NCI-H1105 treated with DMSO at 0.1 percent for 48 hours (cell line): Measurements from ENCODE around the gene SPDYE17.
"Not testable (repeated sequence)": the region's sequence is repeated elsewhere in the genome, so short reads cannot be mapped to it uniquely, and the experiment has no call there.

ENCODE experiments used
- DNase-seq: peaks from one replicate; lab custom pipeline; 2025; lab: John Stamatoyannopoulos, UW

Gene SPDYE17, protein sequence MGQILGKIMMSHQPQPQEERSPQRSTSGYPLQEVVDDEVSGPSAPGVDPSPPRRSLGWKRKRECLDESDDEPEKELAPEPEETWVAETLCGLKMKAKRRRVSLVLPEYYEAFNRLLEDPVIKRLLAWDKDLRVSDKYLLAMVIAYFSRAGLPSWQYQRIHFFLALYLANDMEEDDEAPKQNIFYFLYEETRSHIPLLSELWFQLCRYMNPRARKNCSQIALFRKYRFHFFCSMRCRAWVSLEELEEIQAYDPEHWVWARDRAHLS

DNA sequence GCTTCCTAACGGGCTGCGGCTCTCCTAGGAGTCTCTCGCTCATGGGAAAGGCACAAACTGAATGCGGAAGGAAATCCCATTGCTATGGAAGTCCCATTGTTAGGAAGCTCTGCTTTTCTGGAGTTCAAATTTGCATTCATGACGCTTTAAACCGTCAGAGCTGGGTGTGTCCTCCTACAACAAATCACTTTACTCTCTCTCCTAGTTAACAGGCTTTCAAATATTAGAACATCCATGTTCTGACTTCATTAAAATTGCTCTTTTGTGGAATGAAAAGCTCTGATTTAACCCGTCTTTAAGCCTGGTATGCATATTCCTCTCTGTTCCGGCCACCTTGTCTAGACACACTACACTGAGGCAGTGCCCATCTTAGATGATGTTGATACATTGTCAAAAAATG, at the start of gene SPDYE17:
Gene SPDYE17, minus strand, starts transcription at position 101 of the 400 bp plus-strand sequence. CDS start 1,791 bp downstream, outside the sequence.
- DNase-seq = not testable (repeated sequence)

DNA sequence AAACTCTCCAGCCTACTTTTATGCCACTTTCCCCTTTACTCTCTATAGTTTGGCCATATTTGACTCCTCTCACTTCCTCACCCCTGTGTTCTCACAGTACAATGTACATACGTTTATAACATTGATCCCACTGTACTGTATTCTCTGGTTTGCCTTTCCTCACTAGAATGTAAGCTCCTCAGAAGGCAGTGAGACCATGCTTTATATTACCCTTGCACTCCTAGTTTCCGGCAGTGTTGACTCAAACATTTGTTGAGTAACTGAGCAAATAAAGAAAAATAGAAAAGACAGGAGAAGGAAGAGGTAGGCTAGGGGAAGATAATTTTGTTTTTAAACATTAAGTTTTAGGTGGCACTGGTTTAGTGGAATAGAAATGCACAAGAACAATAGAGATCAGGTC, 48.1 kb upstream of the SPDYE17 start:
- not testable (repeated sequence) for DNase-seq

DNA sequence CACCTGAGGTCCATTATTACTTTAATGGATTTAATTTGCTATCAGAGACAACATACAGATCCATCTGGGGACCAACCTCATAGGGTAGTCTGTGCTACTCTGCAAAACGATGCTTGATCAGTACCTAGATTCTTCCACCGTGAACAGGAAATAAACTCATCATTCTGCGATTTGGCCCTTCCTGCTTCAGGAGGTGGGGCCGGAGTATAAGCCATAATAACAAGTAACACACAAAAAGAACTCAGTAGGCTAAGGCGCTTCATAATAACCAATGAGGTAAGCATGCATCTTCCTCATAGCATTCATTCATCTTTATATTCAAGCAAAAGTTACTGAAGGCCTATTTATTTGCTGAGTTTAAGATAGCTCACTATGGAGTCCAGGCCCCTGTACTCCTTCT, 47.5 kb upstream of the SPDYE17 start:
- DNase-seq = not testable (repeated sequence)

DNA sequence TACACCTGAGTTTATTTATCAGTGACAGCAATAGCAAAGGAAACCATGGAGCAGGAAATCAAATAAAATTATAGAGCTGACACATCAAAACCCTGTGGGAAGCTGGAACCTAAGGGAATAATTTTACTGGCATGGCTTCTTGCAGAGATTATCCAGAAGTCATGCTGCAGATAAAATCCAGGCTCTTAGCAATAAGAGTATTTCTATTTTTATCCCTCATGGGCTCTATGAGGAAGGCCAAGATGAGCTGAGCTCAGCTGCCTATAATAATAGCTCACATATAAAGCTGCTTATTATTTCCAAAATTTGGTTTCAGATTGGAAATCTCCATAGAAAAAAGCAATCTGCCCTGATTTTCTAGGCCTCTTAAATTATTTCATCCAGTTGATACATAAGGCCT, 47.0 kb upstream of the SPDYE17 start:
- not testable (repeated sequence) for DNase-seq

DNA sequence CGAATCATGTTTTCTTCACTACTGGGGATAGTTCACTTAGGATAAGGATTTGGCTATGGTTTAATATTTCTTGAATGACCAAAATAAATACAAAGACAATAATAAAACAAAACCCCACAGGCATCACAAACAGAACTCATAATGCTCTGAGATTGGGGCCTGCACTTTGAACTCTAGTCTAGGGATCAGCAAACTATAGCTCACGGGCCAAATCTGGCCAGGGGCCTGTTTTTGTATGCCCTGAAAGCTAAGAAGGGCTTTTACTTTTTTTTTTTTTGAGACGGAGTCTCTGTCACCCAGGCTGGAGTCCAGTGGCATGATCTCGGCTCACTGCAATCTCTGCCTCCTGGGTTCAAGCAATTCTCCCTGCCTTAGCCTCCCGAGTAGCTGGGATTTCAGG, 44.9 kb upstream of the SPDYE17 start:
- not testable (repeated sequence) for DNase-seq

DNA sequence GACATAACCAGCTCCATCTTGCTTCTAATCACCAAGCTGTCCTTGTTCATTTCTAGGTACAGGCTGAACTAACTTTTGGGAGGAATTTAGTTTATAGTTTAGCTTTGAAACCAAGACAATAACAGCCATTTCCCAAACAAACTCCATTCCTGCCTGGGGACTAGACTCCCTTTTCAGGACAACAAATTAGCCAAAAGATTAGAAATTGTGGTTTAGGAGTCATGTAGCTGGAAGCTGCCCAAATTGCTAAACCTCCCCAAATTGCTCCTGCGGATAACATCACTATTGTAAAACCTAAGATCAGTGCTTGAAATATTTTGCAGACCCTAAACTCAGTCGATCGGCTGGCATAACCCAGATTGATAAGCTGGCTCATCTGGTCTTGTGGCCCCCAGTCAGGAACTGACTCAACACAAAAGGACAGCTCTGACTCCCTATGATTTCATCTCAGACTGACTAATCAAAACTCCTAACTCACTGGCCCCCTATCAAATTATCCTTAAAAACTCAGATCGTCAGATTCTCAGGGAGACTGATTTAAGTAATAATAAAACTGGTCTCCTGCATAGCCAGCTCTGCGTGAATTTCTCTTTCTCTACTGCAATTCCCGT, 42.7 kb upstream of the SPDYE17 start:
- not testable (repeated sequence) for DNase-seq

DNA sequence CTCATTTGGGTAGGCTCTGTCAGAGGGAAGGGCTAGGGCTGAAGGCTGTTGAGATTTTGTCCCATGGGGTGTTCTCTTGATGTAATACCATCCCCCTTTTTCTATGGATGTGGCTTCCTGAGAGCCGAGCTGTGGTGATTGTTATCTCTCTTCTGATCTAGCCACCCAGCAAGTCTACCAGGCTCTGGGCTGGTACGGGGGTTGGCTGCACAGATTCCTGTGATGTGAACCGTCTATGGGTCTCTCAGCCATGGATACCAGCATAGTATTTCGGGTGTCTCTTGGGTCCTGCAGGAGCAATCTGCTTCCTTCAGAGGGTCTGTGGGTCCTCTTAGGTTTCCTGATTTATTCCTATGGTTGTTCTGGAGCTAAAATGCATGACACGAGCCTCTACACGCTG, 38.9 kb upstream of the SPDYE17 start:
- not testable (repeated sequence) for DNase-seq

DNA sequence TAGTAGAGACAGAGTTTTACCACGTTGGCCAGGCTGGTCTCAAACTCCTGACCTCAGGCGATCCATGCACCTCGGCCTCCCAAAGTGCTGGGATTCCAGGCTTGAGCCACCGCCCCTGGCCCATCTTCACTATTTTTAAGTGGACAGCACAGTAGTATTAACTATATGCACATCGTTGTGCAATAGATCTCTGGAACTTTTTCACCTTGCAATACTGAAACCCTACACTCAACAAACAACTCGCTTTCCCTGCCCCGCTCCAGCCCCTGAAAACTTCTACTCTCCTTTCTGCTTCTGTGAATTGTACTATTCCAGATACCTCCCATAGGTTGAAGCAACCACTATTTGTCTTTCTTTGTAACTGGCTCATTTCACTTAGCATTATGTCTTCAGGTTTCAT, 33.7 kb upstream of the SPDYE17 start:
- not testable (repeated sequence) for DNase-seq

DNA sequence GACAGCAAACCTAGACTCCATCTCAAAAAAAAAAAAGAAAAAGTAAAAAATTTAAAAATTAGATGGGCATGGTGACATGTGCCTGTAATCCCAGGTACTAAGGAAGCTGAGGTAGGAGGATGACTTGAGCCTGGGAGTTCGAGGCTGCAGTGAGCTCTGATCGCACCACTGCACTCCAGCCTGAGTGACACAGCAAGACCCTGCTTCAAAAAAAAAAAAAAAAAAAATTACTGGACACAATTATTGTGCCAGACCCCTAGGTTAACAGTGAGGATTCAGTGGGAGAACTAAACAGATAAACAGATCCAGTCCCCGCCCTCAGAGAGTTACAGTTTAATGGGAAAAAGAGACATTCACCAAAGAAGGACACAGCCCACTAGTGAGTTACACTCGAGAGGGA, 31.6 kb upstream of the SPDYE17 start:
- not testable (repeated sequence) for DNase-seq

DNA sequence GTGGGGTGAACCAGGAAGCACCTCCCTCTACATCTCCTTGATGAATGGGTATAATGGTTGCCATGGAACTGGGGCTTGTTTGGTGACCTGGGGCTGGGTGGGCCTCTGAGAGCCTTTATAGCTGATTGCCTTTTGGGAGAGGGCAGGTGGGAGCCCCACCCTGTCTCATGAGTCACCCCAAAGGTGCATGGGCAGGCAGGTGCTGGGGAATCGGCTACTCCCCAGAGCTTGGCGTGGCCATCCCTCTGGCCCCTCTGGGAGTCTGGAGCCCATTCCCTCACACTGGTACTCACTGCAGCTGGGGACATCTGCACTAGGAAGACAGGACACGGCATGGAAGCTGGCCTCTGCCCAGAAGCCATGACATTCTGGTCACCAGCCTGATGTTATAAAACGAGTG, 30.4 kb upstream of the SPDYE17 start, which contains the start of gene SPDYE18:
Gene SPDYE18, minus strand, starts transcription at position 2 of the 400 bp plus-strand sequence. CDS start 2,046 bp downstream, outside the sequence.
- not testable (repeated sequence) for DNase-seq

DNA sequence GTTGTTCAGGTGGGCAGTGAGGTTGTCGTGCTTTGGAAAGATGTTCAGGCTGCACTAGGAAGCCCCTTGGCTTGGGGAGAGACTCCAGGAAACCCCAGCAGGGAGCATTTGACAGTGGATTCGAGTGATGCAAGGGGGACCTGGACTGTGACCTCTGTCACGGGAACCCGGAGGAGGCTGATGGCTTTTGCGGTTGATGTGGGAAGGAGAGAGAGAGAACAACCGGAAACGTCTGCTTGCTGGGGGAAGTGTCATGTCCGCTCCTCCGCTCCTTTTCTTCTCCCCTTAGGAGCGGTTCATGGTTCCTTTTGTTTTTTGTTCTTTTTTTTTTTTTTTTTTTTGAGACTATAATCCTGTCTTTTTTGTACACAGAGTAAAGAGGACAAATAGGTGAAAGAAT, 5.8 kb downstream of the SPDYE17 start:
- DNase-seq = not testable (repeated sequence)

DNA sequence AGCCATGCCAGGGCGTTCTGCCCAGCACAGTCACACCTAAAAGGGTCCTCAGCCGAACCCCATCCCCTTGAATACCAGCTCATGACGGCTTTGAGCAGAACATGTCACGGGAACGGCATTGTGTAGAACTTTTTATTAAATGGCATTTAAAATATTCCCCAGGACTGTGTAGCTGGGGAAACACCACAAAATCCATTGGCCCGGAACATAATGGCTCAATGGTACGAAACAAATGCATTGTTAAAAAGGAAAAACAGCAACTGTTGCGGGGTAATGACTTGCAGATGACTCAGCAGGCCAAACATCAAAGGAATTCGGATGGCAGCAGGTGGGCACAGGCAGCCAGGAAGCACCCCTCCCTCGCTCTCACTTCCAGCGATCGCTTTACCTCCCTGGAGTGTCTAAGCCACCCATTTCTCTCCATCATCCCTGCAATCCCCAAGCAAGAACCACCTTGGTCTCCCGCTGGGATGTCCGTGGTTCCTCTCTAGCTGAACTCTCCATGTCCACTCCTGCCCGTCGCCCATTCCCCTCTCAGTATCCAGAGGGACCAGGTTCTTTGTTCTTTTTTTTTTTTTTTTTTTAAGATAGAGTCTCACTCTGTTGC, 22.0 kb downstream of the SPDYE17 start:
- DNase-seq = not testable (repeated sequence)

DNA sequence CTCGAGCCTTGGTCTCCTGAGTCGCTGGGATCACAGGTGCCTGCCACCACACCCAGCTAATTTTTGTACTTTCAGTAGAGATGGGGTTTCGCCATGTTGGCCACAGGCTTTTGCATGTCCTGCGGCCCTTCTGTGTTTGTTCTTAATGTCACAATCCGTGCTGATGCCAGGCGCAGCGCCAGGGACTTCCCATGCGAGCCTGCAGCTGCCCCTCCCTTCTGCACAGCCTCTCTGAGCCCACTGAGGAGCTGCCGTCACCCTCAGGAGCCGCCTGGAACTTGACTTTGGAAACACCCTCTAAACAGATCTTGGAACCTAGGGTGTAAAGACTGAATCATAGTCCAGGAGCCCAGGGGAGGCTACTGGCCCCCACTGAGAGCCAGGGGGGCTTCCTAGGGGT, 24.2 kb downstream of the SPDYE17 start:
- DNase-seq = not testable (repeated sequence)

DNA sequence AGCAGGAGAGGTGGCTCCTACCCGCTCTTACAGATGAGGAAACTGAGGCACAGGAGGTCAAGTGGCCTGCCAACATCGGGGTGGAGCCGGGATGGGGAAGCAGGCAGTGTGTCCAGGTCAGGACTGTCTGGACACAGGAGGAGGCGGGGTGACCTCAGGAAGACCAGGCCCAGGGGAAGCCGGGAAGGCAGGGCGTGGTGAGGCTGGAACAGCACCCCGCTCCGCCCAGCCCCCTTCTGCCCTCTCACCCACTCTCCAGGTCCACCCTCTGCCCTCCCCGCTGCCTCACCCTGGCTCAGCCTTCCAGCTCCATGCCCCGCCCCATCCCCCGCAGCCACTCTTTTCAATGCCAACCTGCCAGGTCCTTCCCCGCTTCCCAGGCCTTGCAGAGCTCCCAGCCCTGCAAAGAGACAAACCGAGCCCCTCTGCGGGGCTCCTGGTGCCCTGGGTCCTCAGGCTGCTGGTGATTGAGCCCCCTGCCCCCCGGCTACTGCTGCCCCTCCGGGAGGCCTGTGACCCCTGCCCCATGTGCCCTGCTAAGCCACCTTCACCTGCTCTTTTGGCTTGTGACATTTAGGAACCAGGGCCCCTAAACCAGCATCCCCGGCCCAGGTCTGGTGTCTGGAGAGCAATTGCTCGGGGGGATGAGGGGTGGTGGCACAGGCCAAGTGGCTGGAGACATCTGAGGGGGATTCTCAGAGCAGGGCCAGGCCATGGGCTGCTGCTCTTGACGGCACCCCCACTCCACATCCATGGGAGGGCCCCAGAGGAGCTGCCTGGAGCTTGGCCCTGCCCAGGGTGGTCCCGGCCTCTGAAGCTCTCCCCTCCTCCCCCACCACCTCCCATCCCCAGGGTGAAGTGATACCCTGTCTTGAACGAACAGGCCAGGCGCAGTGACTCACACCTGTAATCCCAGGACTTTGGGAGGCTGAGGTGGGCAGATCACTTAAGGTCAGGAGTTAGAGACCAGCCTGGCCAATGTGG, 25.7 kb downstream of the SPDYE17 start:
- not testable (repeated sequence) for DNase-seq

DNA sequence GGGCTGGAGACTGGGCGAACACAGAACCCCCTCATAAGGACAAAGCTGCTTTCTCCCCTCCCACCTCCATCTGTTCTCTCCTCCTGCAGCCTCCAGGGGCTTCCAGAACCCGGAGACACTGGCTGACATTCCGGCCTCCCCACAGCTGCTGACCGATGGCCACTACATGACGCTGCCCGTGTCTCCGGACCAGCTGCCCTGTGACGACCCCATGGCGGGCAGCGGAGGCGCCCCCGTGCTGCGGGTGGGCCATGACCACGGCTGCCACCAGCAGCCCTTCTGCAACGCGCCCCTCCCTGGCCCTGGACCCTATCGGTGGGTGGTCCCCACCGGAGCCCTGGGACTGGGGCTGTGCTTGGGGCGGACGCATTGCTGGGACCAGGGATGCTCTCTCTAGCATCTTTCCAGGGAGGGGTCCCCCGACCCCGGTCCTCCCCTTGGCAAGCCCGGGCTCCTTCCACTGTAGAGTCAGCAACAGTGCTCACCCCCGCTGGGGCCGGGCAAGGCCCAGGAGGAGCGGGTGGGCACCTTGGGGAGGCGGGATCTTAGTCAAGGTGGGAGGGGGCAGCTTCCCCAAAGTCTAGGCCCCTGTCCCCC, 26.6 kb downstream of the SPDYE17 start:
- DNase-seq = not testable (repeated sequence)

DNA sequence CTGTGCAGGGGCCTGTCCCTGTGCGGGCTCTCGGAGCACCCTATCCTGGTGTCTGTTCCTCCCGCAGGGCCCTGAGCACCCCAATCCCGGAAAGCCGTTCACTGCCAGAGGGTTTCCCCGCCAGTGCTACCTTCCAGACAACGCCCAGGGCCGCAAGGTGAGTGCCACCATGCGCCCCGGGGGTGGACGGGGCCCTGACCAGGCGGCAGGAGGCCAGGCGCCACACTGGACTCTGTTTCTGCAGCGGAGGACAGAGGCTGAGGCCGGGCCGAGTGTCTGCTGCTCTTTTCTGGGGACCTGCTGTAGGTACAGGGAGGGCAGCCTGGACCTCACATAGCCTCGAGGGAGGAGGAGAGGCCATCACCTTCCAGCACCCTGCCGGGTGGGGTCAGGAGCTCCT, 28.0 kb downstream of the SPDYE17 start:
- not testable (repeated sequence) for DNase-seq

DNA sequence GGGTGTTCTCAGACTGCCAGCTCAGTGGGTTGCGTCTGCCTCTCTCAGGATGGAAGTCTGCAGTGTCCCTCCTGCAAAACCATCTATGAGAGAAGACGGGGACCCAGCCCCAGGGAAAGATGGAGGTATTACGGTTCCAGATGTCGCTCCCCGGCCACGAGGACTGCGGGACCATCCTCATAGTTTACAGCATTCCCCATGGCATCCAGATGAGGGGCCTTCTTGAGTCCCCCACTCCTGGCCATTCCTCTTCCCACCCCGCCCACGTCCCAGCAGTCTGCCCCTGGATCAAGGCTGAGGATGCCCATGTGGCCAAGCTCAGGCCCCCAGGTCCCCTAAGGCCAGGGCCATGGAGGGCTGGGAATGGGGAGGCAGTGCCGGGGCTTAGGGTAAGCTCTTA, 28.9 kb downstream of the SPDYE17 start:
- not testable (repeated sequence) for DNase-seq

DNA sequence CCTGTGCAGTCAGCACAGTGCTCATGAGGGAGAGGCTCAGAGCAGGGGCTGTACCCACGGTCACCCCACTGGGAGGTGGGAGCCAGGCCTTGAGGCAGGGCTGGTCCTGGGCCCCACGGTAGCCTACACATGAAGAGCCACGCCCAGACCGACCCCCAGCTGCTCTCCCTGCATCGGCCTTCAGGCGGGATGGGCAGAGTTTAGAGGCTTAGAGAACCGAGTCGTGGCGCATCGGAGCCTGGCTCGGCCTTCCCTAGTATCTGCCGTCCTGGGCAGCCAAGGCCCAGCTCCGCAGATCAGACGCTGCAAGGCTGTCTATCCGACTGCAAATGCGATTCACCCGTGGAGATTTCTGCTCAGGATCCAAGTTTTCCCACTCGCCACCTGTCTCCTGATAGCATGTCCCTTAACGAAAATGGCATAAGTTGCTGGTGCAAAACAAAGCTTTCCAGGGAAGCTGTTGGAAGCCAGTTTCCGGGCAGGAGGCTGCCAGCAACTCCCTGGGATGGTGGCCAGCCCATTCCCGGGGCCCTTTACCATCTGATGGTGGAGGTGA, 29.4 kb downstream of the SPDYE17 start:
- not testable (repeated sequence) for DNase-seq

DNA sequence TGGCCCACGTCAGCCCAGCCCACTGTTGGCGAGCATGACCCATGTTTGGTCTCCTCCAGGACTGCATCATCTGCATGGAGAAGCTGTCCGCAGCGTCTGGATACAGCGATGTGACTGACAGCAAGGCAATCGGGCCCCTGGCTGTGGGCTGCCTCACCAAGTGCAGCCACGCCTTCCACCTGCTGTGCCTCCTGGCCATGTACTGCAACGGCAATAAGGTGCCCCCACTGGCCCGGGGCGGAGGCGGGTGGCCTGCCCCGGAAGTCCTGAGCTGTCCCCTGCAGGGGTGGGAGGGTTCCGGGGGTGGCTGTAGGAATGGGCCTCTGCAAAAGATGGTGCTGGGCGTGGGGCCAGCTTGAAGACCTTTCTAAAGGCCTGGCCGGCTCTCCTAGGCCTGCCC, 30.1 kb downstream of the SPDYE17 start:
- DNase-seq = not testable (repeated sequence)

DNA sequence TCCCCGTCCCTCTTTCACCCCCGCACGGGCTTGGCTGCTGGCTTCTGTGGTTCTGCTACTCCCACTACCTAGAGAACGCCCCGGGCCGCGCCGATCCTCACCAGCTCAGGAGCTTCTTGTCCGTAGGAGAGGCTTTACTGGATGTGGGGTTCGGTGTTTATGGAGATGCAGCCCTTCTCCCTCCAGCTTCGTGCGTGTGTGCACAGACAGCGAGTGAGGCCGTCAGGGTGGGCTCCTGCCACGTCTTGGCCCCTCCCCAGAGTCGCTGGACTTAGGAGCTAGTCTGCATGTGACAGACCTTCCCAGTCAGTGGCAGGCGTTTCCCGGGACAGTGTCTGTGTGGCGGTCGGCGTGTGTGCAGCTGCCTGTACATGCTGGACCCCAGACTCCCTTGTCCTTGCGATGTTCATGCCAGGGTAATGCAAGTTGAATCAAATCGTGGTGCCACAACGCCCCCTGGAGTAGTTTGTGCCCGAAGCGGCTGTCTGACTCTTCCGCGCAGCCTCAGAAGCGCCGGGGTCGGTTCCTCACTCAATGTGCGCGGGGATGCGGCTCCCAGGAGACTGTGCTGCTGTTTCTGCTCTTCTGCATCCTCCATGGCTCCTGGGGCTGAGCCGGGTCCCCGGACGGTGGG, 32.6 kb downstream of the SPDYE17 start:
- DNase-seq = not testable (repeated sequence)
